Bronchial epithelial cell (primary cell): Measurements from ENCODE around the gene CHN1. TPM values are rescaled to one million over a fixed set of nuclear protein-coding genes. Genes with fewer than 3 reads are reported as not detected.

Source experiments
- DNase-seq: peaks from one replicate; pipeline ENCODE4 v3.0.0-alpha.2; 2010; ENCODE audit warnings: low read depth
- FAIRE-seq: peaks from 2 replicates; lab custom pipeline; 2011; peaks lifted over from hg19 to GRCh38; lab: Jason Lieb, UNC
- H3K27me3 ChIP-seq: 2 replicates; pipeline ENCODE4 v1.5.1; 2011; ENCODE audit warnings: low read length; ENCODE audit not compliant: control insufficient read depth, insufficient read depth
- H3K36me3 ChIP-seq: 2 replicates; pipeline ENCODE4 v1.5.1; 2011; ENCODE audit warnings: low read length; ENCODE audit not compliant: control insufficient read depth, insufficient read depth
- H3K4me3 ChIP-seq: 2 replicates; pipeline ENCODE4 v1.5.1; 2011; ENCODE audit warnings: mild to moderate bottlenecking, low read depth, low read length, control low read depth
- CTCF ChIP-seq: IDR thresholded peaks from 2 replicates; pipeline ENCODE4 v1.5.1; 2011; ENCODE audit warnings: mild to moderate bottlenecking, moderate library complexity, low read length, control low read depth, inconsistent platforms; ENCODE audit not compliant: insufficient read depth, severe bottlenecking
- total RNA-seq: library from RNA; depleted of rRNA; stranded (reverse); fragments of >200 nt; gene quantifications from 2 replicates; pipeline ENCODE4 v1.2.1, GENCODE V29; 2014

Gene CHN1
- total RNA-seq, 1 donor from 2014 or later: 2.6 TPM

GRCh38 chr2:175030380-175031271 lies 25.4 kb upstream of the CHN1 start:
- DNase-seq: peak; percentile 32
- no peaks in the 10 kb centered on the region for H3K36me3 ChIP-seq
- H3K27me3 ChIP-seq: no peaks in the 10 kb centered on the region
- peak; percentile 55 for TF ChIP-seq CTCF
- FAIRE-seq: no peak
- no peak overlapping the region for H3K4me3 ChIP-seq

DNA sequence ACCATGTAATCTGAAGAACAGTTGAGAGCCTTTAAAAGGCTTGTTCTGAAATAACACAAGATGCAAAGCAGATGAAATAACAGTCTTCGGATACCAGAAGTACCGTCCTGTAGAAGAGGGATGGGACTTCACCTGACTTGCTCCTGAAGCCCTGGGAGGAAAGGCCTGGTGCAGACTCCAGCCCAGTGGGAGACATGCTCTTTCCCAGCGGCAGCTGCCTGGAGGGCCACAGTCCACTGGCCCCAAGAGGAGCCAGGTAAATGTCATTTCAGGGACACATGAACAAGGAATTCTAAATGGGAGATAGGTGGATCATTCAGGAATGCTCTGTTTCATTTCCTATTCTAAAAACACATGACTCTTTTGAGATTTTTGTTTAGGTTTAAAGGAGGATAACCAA lies 22.6 kb upstream of the CHN1 start:
- no peak for DNase-seq
- TF ChIP-seq CTCF: no peak
- no peak overlapping the region for H3K4me3 ChIP-seq
- H3K27me3 ChIP-seq: no peaks in the 10 kb centered on the region
- H3K36me3 ChIP-seq: no peaks in the 10 kb centered on the region
- FAIRE-seq: no peak

- TF ChIP-seq CTCF: no peak
- DNase-seq (no peak), FAIRE-seq (no peak)
- Histone ChIP-seq H3K4me3 (no peak overlapping the region), H3K27me3 (no peaks in the 10 kb centered on the region), H3K36me3 (no peaks in the 10 kb centered on the region)
These were observed 21.2 kb upstream of the CHN1 start for GRCh38 chr2:175026385-175026784.

- H3K36me3 ChIP-seq: no peaks in the 10 kb centered on the region
- FAIRE-seq (no peak), DNase-seq (no peak)
- no peak overlapping the region for H3K4me3 ChIP-seq
- no peaks in the 10 kb centered on the region for H3K27me3 ChIP-seq
- no peak for TF ChIP-seq CTCF
These were observed 20.8 kb upstream of the CHN1 start for GRCh38 chr2:175025946-175026345.

DNA sequence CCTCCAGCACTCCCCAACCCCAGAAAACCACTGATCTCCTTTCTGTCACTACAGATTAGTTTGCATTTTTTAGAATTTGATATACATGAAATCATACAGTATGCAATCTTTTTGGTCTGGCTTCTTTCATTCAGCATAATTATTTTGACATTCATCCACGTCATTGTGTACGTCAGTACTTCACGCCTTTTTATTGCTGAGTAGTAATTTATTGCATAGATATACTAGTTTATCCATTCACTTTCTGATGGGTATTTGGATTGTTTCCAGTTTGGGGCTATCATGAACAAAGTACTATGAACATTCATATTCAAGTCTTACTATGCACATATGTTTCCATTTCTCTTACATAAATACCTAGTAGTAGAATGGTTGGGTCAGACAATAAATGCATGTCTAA lies 20.1 kb upstream of the CHN1 start:
- DNase-seq: no peak
- no peak for FAIRE-seq
- Histone ChIP-seq H3K27me3 (no peaks in the 10 kb centered on the region), H3K4me3 (no peak overlapping the region), H3K36me3 (no peaks in the 10 kb centered on the region)
- TF ChIP-seq CTCF: no peak
